Neuron (in vitro differentiated cells): ENCODE data around the gene SDHB.

Source experiments
- H2AFZ ChIP-seq: one replicate; pipeline ENCODE4 v1.6.1; 2013; ENCODE audit warnings: low read depth, mild to moderate bottlenecking, inconsistent platforms, low read length, moderate library complexity
- H3K27me3 ChIP-seq: one replicate; pipeline ENCODE4 v1.6.1; 2013; ENCODE audit warnings: low read length; ENCODE audit not compliant: insufficient read depth
- H3K36me3 ChIP-seq: one replicate; pipeline ENCODE4 v1.6.1; 2013; ENCODE audit warnings: low read length; ENCODE audit not compliant: insufficient read depth
- H3K4me1 ChIP-seq: one replicate; pipeline ENCODE4 v1.6.1; 2013; ENCODE audit warnings: low read length; ENCODE audit not compliant: insufficient read depth
- H3K4me3 ChIP-seq: 2 replicates; pipeline ENCODE4 v1.5.1; 2013; ENCODE audit warnings: mild to moderate bottlenecking, low read length, moderate library complexity
- H3K9me3 ChIP-seq: one replicate; pipeline ENCODE4 v1.6.1; 2013; ENCODE audit warnings: low read length

SDHB gene

GRCh38 chr1:16970132-16970910, 83.5 kb downstream of the SDHB start:
- Histone ChIP-seq H3K36me3 (peaks cover 10% of the 10 kb centered on the region), H3K4me1 (peaks cover 16% of the 10 kb centered on the region), H3K4me3 (no peak overlapping the region), H3K27me3 (no peaks in the 10 kb centered on the region), H2AFZ (no peak overlapping the region), H3K9me3 (no peaks in the 10 kb centered on the region)

GRCh38 chr1:16969651-16970050, 84.2 kb downstream of the SDHB start:
- H3K36me3 ChIP-seq = peaks cover 10% of the 10 kb centered on the region

GRCh38 chr1:16969057-16969611, 84.7 kb downstream of the SDHB start:
- Histone ChIP-seq H3K4me1 (peaks cover 16% of the 10 kb centered on the region), H2AFZ (no peak overlapping the region), H3K9me3 (no peaks in the 10 kb centered on the region), H3K36me3 (peaks cover 10% of the 10 kb centered on the region), H3K27me3 (no peaks in the 10 kb centered on the region), H3K4me3 (no peak overlapping the region)

More at GRCh38 chr1:16969651-16970050, 84.2 kb downstream of the SDHB start:
- H3K27me3 ChIP-seq = no peaks in the 10 kb centered on the region
- H3K9me3 ChIP-seq = no peaks in the 10 kb centered on the region
- H3K4me1 ChIP-seq = peaks cover 16% of the 10 kb centered on the region
- H2AFZ ChIP-seq = no peak overlapping the region
- no peak overlapping the region for H3K4me3 ChIP-seq
